ENCODE measurements around the gene P2RY2.

DNA sequence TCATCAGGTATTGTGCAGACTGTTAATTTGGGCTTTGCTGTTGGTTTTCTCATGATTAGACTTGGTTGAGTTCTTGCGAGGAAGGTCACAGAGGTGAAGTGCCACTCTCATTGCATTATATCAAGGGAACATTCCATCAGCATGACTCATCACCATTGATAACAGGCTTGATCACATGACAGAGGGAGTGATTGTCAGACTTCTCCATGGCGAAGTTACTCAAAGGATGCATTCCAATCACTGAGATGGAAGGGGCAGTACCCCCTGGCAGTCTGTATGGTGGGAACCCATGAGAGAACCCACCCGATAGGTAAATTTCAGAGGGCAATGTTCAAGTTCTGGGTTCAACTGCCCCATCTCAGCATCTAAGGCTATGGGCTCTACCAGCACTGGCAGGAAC is 19.4 kb upstream of the P2RY2 start:
- TF ChIP-seq, protein P1, sequence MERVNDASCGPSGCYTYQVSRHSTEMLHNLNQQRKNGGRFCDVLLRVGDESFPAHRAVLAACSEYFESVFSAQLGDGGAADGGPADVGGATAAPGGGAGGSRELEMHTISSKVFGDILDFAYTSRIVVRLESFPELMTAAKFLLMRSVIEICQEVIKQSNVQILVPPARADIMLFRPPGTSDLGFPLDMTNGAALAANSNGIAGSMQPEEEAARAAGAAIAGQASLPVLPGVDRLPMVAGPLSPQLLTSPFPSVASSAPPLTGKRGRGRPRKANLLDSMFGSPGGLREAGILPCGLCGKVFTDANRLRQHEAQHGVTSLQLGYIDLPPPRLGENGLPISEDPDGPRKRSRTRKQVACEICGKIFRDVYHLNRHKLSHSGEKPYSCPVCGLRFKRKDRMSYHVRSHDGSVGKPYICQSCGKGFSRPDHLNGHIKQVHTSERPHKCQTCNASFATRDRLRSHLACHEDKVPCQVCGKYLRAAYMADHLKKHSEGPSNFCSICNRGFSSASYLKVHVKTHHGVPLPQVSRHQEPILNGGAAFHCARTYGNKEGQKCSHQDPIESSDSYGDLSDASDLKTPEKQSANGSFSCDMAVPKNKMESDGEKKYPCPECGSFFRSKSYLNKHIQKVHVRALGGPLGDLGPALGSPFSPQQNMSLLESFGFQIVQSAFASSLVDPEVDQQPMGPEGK (CRISPR knock-in tag; IDR thresholded peaks at IDR 0.05; ENCODE audit: borderline replicate concordance) = no peak
- TF ChIP-seq ZFP30 (CRISPR knock-in tag; IDR thresholded peaks at IDR 0.05) (no peak), ZFP3 (CRISPR knock-in tag; IDR thresholded peaks at IDR 0.05) (no peak)
